ENCODE results near the gene NIT1.

Gene NIT1, protein sequence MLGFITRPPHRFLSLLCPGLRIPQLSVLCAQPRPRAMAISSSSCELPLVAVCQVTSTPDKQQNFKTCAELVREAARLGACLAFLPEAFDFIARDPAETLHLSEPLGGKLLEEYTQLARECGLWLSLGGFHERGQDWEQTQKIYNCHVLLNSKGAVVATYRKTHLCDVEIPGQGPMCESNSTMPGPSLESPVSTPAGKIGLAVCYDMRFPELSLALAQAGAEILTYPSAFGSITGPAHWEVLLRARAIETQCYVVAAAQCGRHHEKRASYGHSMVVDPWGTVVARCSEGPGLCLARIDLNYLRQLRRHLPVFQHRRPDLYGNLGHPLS

DNA sequence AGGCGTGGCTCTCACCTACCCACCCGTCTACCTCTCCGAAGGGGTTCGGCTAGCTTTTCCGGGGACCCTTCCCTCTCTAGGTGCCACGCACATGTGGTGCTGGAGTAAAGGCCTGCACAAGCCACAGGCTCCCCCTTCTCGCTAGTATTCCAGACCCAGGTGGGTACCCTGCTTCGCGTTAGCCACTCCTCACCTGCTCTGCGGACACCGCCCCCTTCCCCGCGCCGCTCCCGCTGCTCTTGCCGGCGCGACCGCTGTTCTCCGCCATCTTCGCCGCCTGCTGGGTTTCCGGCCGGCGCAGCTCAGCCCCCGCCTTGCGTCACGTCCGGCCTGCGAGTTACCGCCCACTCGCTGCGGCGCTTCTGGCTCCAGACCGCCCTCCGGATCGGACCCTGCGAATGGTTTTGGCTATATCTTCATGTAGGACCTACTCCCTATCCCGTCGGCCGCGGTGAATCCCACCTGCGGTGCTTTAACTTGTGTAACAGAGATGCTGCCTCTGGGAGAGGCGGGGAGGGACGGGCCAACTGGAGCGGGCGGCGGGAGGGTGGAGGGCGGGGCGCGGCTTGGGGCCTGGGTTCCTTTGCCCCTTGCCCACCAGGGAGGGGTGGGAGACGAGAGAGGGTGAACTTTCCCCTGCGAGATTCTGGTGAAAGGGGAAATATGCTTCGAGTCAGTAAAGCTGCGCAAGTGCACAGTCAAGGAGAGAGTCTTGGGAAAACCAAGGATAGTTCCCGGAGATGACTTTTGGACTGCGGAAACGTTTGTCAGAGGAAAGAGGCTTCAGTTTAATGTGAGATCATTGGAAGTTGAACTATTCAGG is at the start of gene NIT1, which contains the start of gene PFDN2:
Gene NIT1 (plus strand): TSS at position 347 of the 823 bp plus-strand sequence. CDS start 72 bp downstream, at position 419.
Gene PFDN2 (minus strand): TSS at position 279 of the 823 bp plus-strand sequence. CDS start 11 bp downstream, at position 268.
- DNase-seq = peak; percentile 93

DNA sequence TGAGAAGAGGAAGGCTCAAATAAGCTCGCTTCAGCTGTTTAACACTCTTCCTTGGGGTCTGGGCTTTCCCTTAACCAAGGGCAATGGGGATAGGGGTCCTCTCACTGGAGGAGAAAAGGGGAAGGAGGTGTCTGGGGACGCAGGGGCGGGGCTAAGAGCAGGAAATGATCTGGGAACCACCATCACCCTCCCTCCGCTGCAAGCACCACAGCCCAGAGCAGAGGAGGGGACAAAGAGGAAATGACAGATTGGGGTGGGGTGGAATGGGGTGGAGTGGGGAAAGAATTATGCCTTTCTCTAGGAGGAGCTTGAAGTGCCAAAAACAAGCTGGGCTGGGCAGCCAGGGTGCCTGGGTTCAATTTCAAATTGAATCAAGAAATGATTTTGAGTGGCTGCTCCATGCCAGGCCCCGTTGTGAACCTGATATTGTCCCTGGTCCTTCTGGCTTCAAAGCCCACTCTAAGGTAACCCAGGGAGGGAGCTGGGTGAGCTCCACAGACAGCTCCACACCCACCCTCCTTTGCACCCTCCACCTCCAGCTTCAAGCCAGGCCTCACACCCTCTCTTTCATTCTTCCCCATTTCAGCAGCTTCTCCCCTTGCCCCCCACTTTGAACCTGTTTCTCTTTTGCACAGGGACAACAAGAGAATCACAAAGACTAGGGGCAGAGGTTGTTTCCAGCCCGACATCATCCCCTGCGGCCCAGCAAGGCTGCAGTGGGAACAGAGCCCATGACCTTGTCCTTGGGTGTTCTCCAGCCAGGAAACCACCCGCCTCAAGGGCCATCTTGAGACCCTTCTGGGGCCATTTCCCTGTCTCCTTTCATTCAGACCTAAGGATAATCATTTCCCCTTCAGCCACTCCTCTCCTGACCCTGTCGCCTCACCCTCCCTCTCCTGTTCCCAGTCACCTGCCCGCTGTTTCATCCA is 49.3 kb upstream of the NIT1 start:
- peak; percentile 83 for DNase-seq

DNA sequence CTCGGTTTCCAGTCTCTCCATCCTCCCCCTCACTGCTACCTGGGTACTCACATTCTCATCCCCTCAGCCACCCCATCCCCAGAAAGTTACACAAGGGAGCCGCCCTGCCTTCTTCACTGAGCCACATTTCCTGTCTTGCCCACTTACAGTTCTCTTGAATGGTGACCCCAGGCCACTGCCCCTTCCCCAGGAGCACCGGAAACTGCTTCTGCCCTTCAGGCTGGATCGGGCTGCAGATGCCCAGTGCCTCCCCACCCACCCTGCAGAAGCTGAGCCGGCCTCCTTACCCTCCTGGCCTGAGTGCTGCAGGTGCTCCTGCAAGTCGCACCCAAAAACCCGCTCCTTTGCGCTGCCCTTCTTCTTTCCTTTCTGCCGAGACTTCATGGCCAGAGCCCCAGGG is 48.7 kb upstream of the NIT1 start:
- no peak for DNase-seq

DNA sequence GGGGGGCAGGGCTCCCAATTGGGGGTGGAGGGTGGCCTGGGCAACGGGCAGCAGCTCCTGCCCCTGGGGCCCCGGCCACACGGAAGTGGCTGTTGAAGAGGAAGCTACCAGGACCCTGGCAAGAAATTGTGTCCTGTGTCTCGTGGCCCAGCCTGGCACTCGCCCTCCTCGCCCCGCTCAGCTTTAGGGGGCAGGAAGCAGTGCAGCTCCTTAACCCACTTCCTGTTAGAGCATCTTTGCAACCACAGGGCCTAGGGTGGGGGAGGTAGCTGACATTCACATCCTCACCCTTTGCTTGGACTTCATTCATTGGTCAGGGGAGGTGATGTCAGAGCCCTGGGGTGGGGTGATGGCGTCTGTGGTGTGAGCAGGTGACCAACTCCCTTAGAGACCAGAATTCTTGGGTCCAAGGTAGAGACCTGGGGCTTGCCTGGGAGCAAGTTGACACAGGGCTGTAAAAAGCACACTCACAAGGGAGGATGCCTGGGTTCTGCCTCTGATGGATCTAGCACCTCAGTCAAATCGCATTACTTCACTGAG is 48.1 kb upstream of the NIT1 start, which contains the start of gene ARHGAP30:
Gene ARHGAP30 (minus strand): TSS at position 161 of the 540 bp plus-strand sequence. CDS start 267 bp downstream, outside the sequence.
- no peak for DNase-seq

DNA sequence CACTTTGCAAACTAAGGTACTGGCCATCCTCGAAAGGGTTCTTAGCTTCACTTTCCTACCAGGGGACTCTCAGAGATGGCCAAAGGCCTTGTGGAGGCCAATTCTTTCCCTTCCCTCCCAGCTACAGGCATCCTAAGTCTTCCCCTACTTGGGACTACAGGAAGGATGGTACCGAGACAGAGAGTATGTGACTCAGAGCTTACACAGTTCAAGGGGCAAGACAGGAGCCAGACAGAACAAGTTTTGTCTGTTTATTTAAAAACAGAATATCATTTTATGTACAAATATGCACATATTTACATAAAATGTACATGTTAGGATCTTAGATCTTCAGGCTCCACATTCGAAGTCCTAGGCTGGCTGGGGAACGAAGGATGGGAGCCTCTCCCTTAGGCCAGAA is 47.1 kb upstream of the NIT1 start:
- no peak for DNase-seq

DNA sequence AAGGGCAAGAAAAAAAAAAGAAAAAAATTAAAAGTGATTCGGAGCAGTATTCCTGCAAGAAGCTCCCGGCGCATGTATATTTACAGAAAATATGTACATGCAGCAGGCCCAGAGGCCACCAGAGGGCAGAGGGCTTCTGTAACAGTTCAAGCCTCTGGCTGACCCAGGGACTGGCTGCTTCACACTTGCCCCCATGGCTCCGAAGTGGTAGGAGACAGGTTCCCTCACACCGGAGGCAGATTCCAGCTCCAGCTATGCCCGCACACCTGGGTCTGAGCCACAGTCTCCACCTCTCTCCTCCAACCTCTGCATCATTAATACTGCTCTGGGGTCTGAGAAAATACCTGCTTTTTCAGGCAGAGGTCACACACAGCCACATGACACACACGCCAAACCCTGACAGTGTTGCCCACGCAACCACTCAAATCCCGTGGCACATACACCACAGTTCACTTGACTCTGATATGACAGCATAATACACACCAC is 46.0 kb upstream of the NIT1 start:
- peak; percentile 84 for DNase-seq

DNA sequence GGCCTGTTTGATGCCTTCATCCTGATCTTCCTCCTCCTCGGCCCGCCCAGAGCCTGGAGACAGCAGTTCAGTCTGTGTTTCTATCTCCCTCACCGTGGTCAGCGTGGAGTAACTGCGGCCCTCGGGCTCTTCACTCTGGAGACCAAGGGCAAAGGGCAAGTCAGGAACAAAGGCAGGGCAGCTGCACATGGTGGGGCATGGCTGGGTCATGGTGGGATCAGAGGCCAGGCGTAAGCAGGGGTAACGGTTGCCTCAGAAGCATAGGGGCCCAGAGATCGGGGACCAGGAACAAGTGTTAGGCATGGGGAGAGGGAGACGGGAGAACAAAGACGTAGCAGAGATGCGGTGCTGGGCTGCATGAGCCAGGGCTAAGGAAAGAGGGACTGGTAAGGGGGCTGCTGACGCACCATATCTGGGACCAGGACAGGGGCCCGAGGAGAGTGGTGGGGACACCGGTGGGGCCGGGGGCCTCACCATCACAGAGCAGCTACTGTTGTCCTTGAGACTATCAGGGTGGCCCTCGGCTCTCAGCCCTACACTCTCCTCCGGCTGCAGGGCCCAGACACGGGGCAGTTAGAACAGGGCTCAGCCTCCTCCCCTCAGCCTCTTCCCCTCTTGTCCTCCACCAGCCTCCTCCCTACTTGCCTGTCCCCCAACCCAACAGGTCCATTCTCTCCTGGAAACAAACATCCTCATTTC is 45.0 kb upstream of the NIT1 start:
- no peak for DNase-seq

DNA sequence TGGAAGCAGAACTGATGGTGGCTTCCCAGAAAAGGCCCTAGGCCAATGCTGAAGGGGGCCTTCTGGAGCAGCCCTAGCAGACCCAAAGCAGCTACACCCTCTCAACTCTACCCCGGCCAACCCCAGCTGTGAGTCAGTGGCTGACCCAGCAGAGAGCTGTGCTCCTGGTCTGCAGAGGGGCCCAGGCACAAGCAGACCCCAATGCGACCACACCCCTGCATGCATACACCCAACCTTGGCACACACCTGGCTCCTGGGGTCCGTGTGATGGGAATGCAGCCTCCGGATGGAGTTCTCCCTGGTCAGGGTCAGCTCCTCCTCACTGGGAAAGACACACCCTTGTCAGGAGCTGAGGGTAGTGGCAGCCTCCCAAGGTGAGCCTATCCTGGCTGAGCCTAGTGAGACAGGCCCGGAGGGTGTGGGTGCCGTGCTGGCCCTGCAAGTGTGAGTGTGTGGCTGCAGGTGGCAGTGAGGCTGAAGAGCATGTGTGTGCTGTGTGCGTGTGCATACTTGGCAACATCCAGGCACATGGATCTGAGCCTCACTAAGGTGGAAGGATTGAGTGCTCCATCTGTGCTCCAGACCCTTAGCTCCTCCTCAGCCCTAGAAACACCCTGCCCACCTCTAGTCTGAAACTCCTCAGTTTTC is 44.3 kb upstream of the NIT1 start:
- no peak for DNase-seq

DNA sequence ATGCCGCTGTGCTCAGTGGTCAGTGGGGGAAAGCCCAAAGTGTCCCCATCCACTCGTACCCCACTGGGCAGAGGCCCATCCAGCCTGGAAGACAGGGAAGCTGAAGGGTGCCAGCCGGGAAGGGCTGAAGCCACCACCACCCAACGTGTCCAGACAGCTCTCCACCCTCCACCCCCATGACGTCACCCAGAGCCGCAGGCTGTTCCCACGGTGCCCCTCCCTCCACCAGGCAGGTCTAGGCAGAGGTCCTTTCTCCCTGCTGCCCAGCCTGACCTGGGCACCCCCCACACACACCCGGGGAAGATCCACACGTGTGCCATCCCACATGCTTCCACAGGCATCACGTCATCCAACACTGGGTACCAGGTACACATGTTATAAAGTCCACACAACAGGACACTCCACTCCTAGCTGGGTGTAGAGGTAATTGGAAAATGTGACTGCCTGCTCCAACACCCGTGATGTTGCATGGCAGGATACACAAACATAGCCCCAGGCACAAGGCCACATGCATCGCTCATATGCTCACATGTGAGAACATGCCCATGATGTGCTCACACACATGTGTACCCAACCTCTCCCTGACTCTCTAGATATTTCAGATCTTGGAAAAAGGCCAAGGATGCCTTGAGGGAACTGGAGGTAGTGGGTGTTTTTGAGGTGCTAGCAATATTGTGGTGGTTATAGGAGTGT is 43.1 kb upstream of the NIT1 start:
- no peak for DNase-seq

DNA sequence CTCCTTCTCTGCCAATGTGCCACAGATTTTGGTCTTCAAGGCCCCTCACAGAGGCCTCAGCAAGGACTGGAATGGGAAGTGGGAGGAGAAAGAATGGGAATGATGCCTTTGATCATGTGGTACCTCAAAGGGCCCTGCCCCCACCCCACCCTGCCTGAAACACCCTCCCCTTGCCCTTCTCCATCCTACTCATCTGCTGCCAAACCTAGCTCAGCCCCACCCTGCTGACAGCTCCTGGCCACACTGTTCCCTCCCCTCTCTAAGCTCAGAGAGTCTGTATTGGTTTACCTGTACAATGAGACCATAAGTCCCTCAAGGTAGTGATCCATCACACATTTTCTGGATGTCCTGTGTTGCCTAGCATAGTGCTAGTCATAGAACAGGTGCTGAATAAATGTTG is 41.5 kb upstream of the NIT1 start:
- DNase-seq = no peak

DNA sequence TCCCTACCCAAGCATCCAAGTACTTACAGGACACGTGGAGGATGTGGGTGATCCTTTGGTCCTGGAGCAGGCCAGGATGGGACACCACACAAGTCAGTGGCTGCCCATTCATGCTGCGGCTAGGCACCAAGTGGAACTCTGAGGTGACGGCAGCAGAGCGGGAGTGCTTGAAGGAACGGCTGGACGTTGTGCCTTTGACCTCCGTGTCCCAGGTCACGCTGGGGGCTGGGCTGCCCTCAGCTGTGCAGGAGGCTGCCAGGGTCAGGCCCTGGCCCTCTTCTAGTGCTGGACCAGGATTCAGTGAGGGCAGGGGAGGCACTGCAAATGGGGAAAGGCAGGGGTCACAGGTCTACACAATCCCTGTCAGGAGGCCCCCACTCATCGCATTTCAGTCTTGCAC is 40.5 kb upstream of the NIT1 start:
- no peak for DNase-seq

DNA sequence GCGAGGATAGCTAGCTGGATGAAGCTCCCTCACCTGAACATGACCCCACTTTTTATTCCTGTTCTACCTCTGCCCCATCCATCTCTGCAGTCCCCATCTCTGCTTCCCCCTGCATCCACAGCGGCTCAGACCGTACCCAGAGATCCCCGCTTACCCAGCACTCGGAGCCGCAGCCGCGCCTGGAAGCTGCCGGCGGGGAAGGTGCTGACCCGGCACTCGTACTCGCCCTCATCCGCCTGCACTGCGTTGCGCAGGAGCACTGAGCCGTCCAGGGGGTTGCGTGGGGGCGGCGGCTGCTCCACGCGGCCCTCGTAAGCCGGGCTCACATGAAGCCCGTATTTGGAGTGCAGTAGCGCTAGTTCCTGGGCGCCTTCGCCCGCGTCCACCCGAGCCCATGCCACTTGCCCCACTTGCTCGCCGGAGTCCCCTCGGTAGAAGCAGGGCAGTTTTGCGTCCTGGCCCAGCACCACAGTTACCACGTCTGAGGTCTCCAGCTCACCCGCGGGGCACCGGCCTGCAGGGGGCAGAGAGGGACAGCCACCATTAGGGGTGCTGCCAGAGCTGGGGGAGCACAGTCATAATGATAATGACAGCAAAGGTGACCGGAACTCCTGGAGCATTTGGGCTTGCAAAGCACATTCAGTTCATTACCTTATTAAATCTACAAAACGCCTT is 38.3 kb upstream of the NIT1 start:
- DNase-seq = no peak

DNA sequence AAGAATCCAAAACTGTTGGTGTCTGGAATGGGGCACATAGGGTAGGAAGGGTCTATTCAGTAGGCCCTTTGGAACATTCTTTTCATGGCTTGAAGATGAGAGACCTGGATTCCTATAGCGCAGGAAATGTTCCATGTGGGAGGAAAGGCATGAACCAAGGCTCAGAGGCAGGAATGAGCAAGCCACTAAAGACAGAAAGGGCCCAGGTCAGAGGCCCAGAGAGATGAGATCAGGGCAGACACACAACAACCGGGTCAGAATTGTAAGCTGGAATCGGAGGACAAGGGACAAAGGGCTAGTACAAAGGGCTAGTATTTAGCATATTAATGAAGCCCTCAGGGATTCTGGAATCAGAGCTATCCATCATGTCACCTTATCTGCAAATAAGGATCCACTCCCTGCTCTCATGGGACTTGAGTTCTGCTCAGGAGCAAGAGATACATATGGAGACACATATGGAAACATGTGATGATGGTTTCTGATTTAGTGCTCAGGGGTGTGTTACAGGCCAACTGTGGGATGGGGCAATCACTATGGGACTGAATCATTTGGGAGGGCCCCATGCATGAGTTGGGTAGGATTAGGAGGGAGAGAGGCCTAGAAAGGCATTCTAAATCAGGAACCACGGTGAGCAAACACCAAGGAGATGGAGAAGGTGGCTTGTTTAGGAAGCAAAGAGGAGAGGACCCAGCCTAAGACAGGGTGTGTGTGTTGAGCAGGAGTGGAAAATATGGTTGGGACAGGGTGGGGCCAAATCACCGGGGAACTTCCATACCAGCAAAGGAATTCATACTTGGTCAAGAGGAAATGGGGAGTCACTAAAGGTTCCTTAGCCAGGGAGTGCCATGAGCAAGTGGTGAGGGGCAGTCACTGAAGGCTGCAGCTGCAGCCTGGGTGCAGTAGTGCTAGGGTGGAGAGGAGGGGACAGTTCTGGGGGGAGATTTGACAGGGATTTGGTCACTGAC is 37.2 kb upstream of the NIT1 start:
- DNase-seq = no peak

DNA sequence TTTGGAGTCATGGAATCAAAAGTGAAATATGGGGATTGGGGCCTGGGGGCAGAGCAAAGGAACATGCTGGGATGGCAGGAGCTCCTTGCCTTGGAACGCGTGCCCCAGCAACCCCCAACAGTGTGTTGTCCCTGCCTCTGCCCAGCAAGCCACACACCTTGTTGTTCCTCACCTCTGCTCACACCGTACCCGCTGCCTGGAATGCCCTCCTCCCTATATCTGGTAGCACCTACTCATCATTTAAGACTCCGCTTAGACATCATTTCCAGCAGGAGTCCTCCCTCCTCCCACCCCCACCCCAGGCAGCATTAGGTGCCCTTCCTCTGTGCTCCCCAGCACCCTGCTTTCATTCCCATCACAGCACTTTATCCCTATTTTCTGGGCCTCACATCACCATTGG is 36.4 kb upstream of the NIT1 start:
- DNase-seq = no peak

DNA sequence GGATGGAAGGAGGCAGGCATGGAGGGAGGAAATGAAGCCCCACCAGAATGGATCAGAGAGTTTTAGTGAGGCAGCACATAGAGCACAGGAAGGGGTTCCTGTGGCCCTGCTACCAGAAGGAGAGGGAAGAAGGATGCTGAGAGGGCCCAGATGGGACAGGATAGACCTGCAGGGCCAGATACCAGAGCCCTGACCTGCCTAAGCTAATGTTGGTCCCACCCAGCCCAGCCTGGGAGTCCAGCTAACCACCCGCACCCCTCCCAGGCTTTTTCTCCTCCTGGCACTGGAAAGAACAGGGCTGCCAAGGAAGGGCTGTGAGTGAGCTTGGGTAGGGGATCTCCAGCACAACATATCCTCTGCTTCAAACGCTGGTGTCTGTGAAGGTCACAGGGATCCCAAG is 35.4 kb upstream of the NIT1 start:
- no peak for DNase-seq

DNA sequence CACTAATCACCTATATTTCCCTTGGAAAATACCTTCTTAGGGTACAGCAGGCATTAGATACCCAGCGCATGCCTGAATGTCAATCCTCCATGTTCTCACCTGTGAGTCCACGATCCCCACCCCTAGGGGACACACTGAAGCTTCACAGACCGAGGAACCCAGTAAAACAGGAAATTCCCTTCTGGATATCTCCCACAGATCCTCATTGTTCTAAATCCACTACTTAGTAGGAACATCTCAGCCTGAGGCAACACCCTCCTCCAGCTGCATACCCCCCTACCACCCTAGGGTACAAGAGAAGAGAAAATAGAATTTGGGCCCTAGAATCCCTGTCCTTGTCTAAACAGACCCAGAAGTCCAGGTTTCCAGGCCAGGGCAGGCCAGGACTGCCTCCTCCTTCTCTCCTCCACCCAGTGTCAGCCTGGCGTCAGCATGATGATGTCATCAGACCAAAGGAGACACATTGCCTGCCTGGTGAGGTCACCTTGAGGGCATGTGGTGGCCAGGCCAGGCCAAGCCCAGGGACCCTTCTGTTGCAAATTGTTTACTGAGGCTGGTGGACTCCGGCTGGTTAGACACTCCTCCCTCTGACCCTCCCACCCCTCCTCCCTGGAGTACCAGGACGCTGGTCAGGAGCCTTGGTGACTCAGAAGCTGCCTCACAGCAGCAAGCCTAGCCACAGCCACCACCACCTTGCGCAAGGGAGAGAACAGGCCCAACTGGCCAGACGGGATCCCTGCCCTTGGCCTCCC is 34.7 kb upstream of the NIT1 start:
- peak; percentile 87 for DNase-seq

DNA sequence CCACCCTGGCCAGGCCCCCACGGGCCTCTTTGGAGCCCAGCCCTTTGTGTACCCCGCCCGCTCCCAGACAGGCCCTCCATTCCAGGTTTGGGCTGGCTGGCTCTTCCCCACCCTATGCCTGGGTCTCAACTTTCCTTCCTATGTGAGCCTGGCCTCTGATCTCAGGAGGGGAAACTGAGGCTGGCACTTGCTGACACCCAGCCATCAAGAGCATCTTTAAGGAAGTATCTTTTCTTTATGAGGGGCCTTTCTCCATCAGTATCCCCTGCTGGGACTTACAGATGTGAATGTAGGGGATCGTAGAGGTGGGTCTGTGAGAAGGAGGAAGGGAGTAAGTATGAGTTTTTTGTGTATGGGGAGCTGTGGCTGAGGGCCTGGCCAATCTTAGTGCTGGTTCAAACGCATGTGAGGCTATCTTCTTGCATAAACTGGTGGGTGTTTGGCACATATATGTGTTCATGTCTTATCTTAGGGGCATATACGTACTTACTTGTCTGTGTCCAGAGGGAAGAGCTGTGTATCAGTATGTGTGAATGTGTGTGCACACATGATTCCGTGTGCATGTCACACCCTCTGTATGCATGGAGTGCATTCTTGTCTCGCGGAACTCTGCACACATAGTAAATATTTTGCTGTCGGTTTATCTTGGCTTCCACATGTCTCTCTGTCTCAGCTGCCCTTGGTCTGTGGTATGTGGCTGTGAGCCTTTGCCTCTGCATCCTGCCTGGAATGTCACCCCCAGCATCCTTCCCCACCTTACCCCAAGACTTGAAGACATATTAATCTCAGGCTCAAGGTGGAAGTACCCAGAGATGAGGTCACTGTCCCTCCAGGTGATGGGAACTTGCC is 33.9 kb upstream of the NIT1 start:
- no peak for DNase-seq

All from OCI-M1 (cell line).